Measurements from ENCODE around the gene AGAP4. TPM values are rescaled to one million over a fixed set of nuclear protein-coding genes. Genes with fewer than 3 reads are reported as not detected.

Gene AGAP4
- total RNA-seq, 1 experiment from 2014 or later: 20.4 TPM

GRCh38 chr10:45817912-45818311, 29.4 kb downstream of the AGAP4 start:
- no peak overlapping the region for H3K4ac ChIP-seq (ENCODE audit: low read depth, low read length)
- Mint-ChIP-seq H3K4me3 (no peak overlapping the region; a peak in 1 of 5 replicates), H3K4me1 (peaks cover 0 to 3% of the 10 kb centered on the region in 2 experiments; a peak in 1 of 4 replicates), H3K36me3 (ENCODE audit: insufficient read depth in 1 of 3, low read depth in 3 of 3) (peaks cover 2 to 7% (median 6%) of the 10 kb centered on the region in 3 experiments; a peak in 3 of 7 replicates), H3K9me3 (peaks cover 12 to 14% of the 10 kb centered on the region in 2 experiments; a peak in 4 of 5 replicates), H3K27me3 (ENCODE audit: low read depth) (peaks cover 3% of the 10 kb centered on the region; the same call in 1 of the 2 replicates), H3K27ac (peak overlapping the region in 1 of 3 experiments; percentile 68; a peak in 1 of 7 replicates)
- H3K79me2 ChIP-seq (ENCODE audit: insufficient read depth, low read length): no peaks in the 10 kb centered on the region
- no peak overlapping the region for H3K4me2 ChIP-seq (ENCODE audit: insufficient read depth, insufficient read length, low read length)
- H4K20me1 ChIP-seq (ENCODE audit: control insufficient read depth, insufficient read depth, insufficient read length): no peaks in the 10 kb centered on the region
- no peak overlapping the region for H3K23ac ChIP-seq (ENCODE audit: insufficient read length, low read depth, low read length)
- no peak overlapping the region for H3T11ph ChIP-seq (ENCODE audit: low read length)
- no peak overlapping the region for H2BK15ac ChIP-seq (ENCODE audit: low read depth, low read length)
- no peak overlapping the region for H4K5ac ChIP-seq (ENCODE audit: insufficient read length, low read depth, low read length)
- H2BK20ac ChIP-seq (ENCODE audit: low read depth, low read length, poor library complexity, severe bottlenecking): no peak overlapping the region
- no peaks in the 10 kb centered on the region for H3K27me3 ChIP-seq (ENCODE audit: insufficient read depth, low read length)
- H2BK120ac ChIP-seq (ENCODE audit: low read depth, low read length, poor library complexity, severe bottlenecking): no peak overlapping the region
- no peaks in the 10 kb centered on the region for H3K79me1 ChIP-seq (ENCODE audit: insufficient read depth, low read depth, low read length, poor library complexity, severe bottlenecking)
- H3K9ac ChIP-seq (ENCODE audit: extremely low read depth, insufficient read length, low read length): no peak overlapping the region
- H3K4me1 ChIP-seq (ENCODE audit: insufficient read depth, low read length): no peaks in the 10 kb centered on the region
- H4K8ac ChIP-seq (replicated peaks; ENCODE audit: insufficient read length, low read depth, low read length): no peak overlapping the region
- no peak overlapping the region for H2BK5ac ChIP-seq (ENCODE audit: insufficient read length, low read length)
- no peak for DNase-seq
- TF ChIP-seq, protein P1, sequence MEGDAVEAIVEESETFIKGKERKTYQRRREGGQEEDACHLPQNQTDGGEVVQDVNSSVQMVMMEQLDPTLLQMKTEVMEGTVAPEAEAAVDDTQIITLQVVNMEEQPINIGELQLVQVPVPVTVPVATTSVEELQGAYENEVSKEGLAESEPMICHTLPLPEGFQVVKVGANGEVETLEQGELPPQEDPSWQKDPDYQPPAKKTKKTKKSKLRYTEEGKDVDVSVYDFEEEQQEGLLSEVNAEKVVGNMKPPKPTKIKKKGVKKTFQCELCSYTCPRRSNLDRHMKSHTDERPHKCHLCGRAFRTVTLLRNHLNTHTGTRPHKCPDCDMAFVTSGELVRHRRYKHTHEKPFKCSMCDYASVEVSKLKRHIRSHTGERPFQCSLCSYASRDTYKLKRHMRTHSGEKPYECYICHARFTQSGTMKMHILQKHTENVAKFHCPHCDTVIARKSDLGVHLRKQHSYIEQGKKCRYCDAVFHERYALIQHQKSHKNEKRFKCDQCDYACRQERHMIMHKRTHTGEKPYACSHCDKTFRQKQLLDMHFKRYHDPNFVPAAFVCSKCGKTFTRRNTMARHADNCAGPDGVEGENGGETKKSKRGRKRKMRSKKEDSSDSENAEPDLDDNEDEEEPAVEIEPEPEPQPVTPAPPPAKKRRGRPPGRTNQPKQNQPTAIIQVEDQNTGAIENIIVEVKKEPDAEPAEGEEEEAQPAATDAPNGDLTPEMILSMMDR (conservative IDR thresholded peaks at IDR 0.05): no peak
- H2BK12ac ChIP-seq (ENCODE audit: insufficient read length, low read depth, low read length): no peak overlapping the region
- H3K23me2 ChIP-seq (ENCODE audit: insufficient read length, low read depth, low read length, poor library complexity, severe bottlenecking): no peaks in the 10 kb centered on the region
- H3K18ac ChIP-seq (ENCODE audit: insufficient read length, low read depth, low read length): no peak overlapping the region
- no peak overlapping the region for H2AK5ac ChIP-seq (ENCODE audit: insufficient read length, low read length)
- no peak overlapping the region for H2AFZ ChIP-seq (ENCODE audit: low read length)
- H3K9me3 ChIP-seq (ENCODE audit: control insufficient read depth, low read depth, low read length): no peaks in the 10 kb centered on the region
- H3K56ac ChIP-seq (ENCODE audit: insufficient read length, low read depth, low read length): no peak overlapping the region
- H3K14ac ChIP-seq (ENCODE audit: insufficient read depth, low read length): no peak overlapping the region
- H4K91ac ChIP-seq (ENCODE audit: insufficient read length, low read depth, low read length): no peak overlapping the region
- WGBS (ENCODE audit: extremely low coverage, insufficient read length, low lambda C conversion rate): no CpG with 5 or more reads among the region's 3 CpGs
- H3K27ac ChIP-seq (ENCODE audit: insufficient read length, low read depth, low read length): no peak overlapping the region

All from H9 (cell line).